Endodermal cell (in vitro differentiated cells): ENCODE results near the gene IL20RB. TPM values are rescaled to one million over a fixed set of nuclear protein-coding genes. Genes with fewer than 3 reads are reported as not detected.

Experiments used
- DNase-seq: peaks from one replicate; pipeline ENCODE4 v3.0.0-alpha.2; 2017
- H3K27ac ChIP-seq: 2 replicates; pipeline ENCODE4 v1.5.1; 2013; ENCODE audit warnings: mild to moderate bottlenecking, low read depth, low read length, moderate library complexity
- H3K27me3 ChIP-seq: 2 replicates; pipeline ENCODE4 v1.6.1; 2013; ENCODE audit warnings: mild to moderate bottlenecking, low read length, moderate library complexity; ENCODE audit not compliant: insufficient read depth, control insufficient read depth, poor library complexity, severe bottlenecking
- H3K36me3 ChIP-seq: 2 replicates; pipeline ENCODE4 v1.7.0; 2013; ENCODE audit warnings: mild to moderate bottlenecking, low read length, moderate library complexity; ENCODE audit not compliant: control insufficient read depth, insufficient read depth
- H3K4me1 ChIP-seq: one replicate; pipeline ENCODE4 v1.7.0; 2013; ENCODE audit warnings: low read length; ENCODE audit not compliant: control insufficient read depth, insufficient read depth
- H3K4me3 ChIP-seq: 2 replicates; pipeline ENCODE4 v1.5.1; 2013; ENCODE audit warnings: mild to moderate bottlenecking, low read length, moderate library complexity
- H3K9ac ChIP-seq: 2 replicates; pipeline ENCODE4 v1.6.1; 2013; ENCODE audit warnings: mild to moderate bottlenecking, low read length, moderate library complexity; ENCODE audit not compliant: poor library complexity, severe bottlenecking; ENCODE audit errors: extremely low read depth
- H3K9me3 ChIP-seq: 2 replicates; pipeline ENCODE4 v1.6.1; 2013; ENCODE audit warnings: mild to moderate bottlenecking, low read length, moderate library complexity; ENCODE audit not compliant: control insufficient read depth
- H3K27ac Mint-ChIP-seq: 2 replicates; pipeline ENCODE4 v1.8.0; 2020; ENCODE audit warnings: mixed read lengths
- H3K27me3 Mint-ChIP-seq: 2 replicates; pipeline ENCODE4 v1.8.0; 2021; ENCODE audit warnings: mild to moderate bottlenecking, mixed read lengths; ENCODE audit not compliant: insufficient read depth
- H3K36me3 Mint-ChIP-seq: 2 replicates; pipeline ENCODE4 v1.8.0; 2020; ENCODE audit warnings: low read depth, mixed read lengths
- H3K4me1 Mint-ChIP-seq: 2 replicates; pipeline ENCODE4 v1.8.0; 2020; ENCODE audit warnings: mixed read lengths
- H3K4me3 Mint-ChIP-seq: 2 replicates; pipeline ENCODE4 v1.8.0; 2020; ENCODE audit warnings: mild to moderate bottlenecking, moderate library complexity, mixed read lengths
- H3K9me3 Mint-ChIP-seq: 2 replicates; pipeline ENCODE4 v1.8.0; 2020; ENCODE audit warnings: mild to moderate bottlenecking, mixed read lengths
- CTCF ChIP-seq: fragments of 200-600 bp; sonication (generic); conservative IDR thresholded peaks from 2 replicates; pipeline ENCODE4 v1.5.0; 2021; ENCODE audit warnings: antibody characterized with exemption, mild to moderate bottlenecking
- WGBS, 2 experiments: methylation state at CpG; one replicate each; pipeline versions ENCODE4 v1.1.5 to v1.1.7; 2013; ENCODE audit warnings: missing lambda C conversion rate in 2 of 2, mixed read lengths in 1 of 2; ENCODE audit not compliant: insufficient coverage in 1 of 2, insufficient read length in 1 of 2; 5-methylcytosine and 5-hydroxymethylcytosine counted together
- total RNA-seq, 2 donors: library from RNA; stranded (reverse); fragmentation: NEBNext Ultra II Directional in 1 of 2; extraction: Animal tissue kit (Norgen Biotek cat#: 25700) in 1 of 2; gene quantifications; 2 replicates in 1 of 2; 3 replicates in 1 of 2; pipeline ENCODE4 v1.2.1, GENCODE V29; 2021

The IL20RB gene
- total RNA-seq, 2 donors from 2014 or later = 1.7 to 2.1 TPM

- H3K4me3 Mint-ChIP-seq = no peak overlapping the region
- peaks cover 31% of the 10 kb centered on the region for H3K36me3 Mint-ChIP-seq
- no peak for TF ChIP-seq CTCF
- H3K27me3 ChIP-seq = no peaks in the 10 kb centered on the region
- H3K4me3 ChIP-seq = no peak overlapping the region
- H3K4me1 ChIP-seq = no peaks in the 10 kb centered on the region
- H3K27ac ChIP-seq = no peak overlapping the region
- H3K9me3 Mint-ChIP-seq = peaks cover 9% of the 10 kb centered on the region
- DNase-seq = no peak
- no peak overlapping the region for H3K27ac Mint-ChIP-seq
- no peaks in the 10 kb centered on the region for H3K27me3 Mint-ChIP-seq
- H3K9ac ChIP-seq = no peak overlapping the region
- peaks cover 5% of the 10 kb centered on the region for H3K4me1 Mint-ChIP-seq
- 100% methylated on average over 1 of the region's 1 CpG; no CpG with 5 or more reads in 1 of the 2 experiments for WGBS, 2 experiments
- peaks cover 12% of the 10 kb centered on the region for H3K9me3 ChIP-seq
- H3K36me3 ChIP-seq = peaks cover 6% of the 10 kb centered on the region
Observed at GRCh38 chr3:136937175-136937574, 20.6 kb upstream of the IL20RB start.

DNA sequence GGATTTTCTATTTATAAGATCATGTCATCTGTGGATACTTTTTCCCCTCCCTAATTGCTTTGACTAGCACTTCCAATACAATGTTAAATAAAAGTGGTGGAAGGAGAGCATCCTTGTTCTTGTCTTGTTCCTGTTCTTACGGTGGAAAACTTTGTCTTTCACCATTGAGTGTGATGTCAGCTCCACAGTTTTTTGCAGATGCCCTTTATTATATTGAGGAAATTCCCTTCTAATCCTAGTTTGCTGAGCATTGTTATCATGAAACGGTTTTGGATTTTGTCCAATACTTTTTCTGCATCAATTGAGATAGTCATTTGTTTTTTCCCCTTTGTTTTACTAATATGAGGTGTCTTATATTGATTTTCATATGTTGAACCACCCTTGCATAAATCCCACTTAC, 19.9 kb upstream of the IL20RB start:
- Histone ChIP-seq H3K27me3 (no peaks in the 10 kb centered on the region), H3K4me3 (no peak overlapping the region), H3K9ac (no peak overlapping the region), H3K36me3 (peaks cover 6% of the 10 kb centered on the region), H3K4me1 (no peaks in the 10 kb centered on the region), H3K9me3 (peaks cover 12% of the 10 kb centered on the region), H3K27ac (no peak overlapping the region)
- Mint-ChIP-seq H3K9me3 (peaks cover 9% of the 10 kb centered on the region), H3K4me3 (no peak overlapping the region), H3K27ac (no peak overlapping the region), H3K36me3 (peaks cover 31% of the 10 kb centered on the region), H3K27me3 (no peaks in the 10 kb centered on the region), H3K4me1 (peaks cover 12% of the 10 kb centered on the region)
- WGBS, 2 experiments = 96% methylated on average over 2 of the region's 2 CpGs; no CpG with 5 or more reads in 1 of the 2 experiments
- no peak for TF ChIP-seq CTCF
- DNase-seq = no peak

DNA sequence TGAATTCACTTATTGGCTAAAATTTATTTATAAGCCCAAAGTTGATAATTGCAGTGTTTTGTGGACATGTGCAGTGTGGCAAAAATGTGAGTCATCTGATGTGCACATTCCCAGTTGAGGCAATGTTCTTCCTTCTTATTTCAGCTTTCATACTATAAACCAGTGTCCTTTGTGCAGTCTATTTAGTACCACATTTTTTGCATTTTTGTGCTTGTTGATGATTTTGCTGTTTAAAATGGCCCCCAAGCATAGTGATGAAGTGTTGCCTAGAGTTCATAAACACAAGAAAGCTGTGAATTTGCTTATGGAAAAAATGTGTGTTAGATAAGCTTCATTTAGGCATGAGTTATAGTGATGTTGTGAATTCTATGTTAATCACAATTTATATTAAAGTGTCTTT, 19.4 kb upstream of the IL20RB start:
- Histone ChIP-seq H3K27ac (no peak overlapping the region), H3K9me3 (peaks cover 12% of the 10 kb centered on the region), H3K36me3 (peaks cover 6% of the 10 kb centered on the region), H3K4me3 (no peak overlapping the region), H3K4me1 (no peaks in the 10 kb centered on the region), H3K9ac (no peak overlapping the region), H3K27me3 (no peaks in the 10 kb centered on the region)
- Mint-ChIP-seq H3K4me3 (no peak overlapping the region), H3K36me3 (peaks cover 30% of the 10 kb centered on the region), H3K27me3 (no peaks in the 10 kb centered on the region), H3K4me1 (peaks cover 16% of the 10 kb centered on the region), H3K9me3 (peaks cover 9% of the 10 kb centered on the region), H3K27ac (no peak overlapping the region)
- TF ChIP-seq CTCF = no peak
- DNase-seq = no peak
